Measurements from ENCODE around the gene MYOM3. TPM values are rescaled to one million over a fixed set of nuclear protein-coding genes. Genes with fewer than 3 reads are reported as not detected.

The MYOM3 gene
- total RNA-seq, 1 experiment from 2014 or later = 0.04 TPM

DNA sequence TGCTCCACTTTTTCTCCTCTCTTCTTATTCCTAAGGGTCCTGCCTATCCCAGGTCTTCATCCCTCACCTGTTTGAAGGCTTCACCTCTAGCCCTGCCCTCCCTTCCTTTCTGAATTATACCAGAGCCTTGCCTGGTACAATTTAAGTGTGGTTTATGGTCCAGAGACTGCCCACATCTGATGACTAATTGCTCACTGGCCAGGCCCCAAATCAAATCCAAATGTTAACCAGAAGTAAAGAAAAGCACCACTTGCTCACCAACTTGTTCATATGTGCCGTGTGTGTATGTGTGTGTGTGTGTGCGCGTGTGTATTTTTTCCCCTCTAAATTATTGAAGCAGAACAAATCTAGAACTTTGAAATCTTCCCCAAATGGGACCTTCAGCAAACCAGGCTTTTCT is 26.4 kb downstream of the MYOM3 start:
- H2AFZ ChIP-seq (ENCODE audit: low read length) = no peak overlapping the region
- no peak overlapping the region for H3K9ac ChIP-seq (ENCODE audit: low read length)
- H3F3A ChIP-seq (ENCODE audit: low read length, unreplicated experiment) = no peaks in the 10 kb centered on the region
- no peaks in the 10 kb centered on the region for H3K27me3 ChIP-seq (ENCODE audit: low read length)
- CTCF ChIA-PET = no interaction called here
- intact Hi-C loops (cut with micrococcal nuclease) = no loop called here
- no peak overlapping the region for H3K27ac ChIP-seq (ENCODE audit: low read length)
- no peaks in the 10 kb centered on the region for H3K79me2 ChIP-seq (ENCODE audit: low read length)
- POLR2A ChIA-PET (ENCODE audit: unreplicated experiment) = no interaction called here
- H3K4me1 ChIP-seq (ENCODE audit: insufficient read depth, low read length) = no peaks in the 10 kb centered on the region
- no peak overlapping the region for H3K4me3 ChIP-seq (ENCODE audit: low read length)
- no TSS peak for BruUV-seq (replicated peaks)
- no peaks in the 10 kb centered on the region for H3K9me3 ChIP-seq (ENCODE audit: low read length)
- DNase-seq (peak; percentile 51), ATAC-seq (peak; percentile 73)
- no peak for TF ChIP-seq EZH2 (IDR thresholded peaks at IDR 0.05; ENCODE audit: low read length, unreplicated experiment)
- H3K36me3 ChIP-seq (ENCODE audit: low read depth, low read length) = no peaks in the 10 kb centered on the region
- H3K9me2 ChIP-seq (replicated peaks; ENCODE audit: low read length) = no peaks in the 10 kb centered on the region
- no peak overlapping the region for H3K4me2 ChIP-seq (ENCODE audit: low read length)
- no peaks in the 10 kb centered on the region for H4K20me1 ChIP-seq (ENCODE audit: low read length)

DNA sequence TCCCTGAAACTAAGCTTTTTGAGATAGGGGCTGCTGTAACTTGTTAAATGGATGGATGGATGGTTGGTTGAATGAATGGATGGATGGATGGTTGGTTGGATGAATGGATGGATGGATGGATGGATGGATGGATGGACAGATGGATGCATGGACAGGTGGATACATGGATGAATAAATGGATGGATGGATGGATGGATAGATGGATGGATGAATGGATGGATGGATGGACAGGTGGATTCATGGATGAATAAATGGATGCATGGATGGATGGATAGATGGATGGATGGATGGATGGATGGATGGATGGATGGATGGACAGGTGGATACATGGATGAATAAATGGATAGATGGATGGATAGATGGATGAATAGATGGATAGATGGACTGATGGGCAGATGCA is 26.9 kb downstream of the MYOM3 start:
- no peaks in the 10 kb centered on the region for H3F3A ChIP-seq (ENCODE audit: low read length, unreplicated experiment)
- no peaks in the 10 kb centered on the region for H3K27me3 ChIP-seq (ENCODE audit: low read length)
- no peak for DNase-seq
- TF ChIP-seq EZH2 (IDR thresholded peaks at IDR 0.05; ENCODE audit: low read length, unreplicated experiment) (no peak), EZH2phosphoT487 (IDR thresholded peaks at IDR 0.05; ENCODE audit: borderline replicate concordance, low read length) (no peak)
- TF ChIP-seq, protein P1, sequence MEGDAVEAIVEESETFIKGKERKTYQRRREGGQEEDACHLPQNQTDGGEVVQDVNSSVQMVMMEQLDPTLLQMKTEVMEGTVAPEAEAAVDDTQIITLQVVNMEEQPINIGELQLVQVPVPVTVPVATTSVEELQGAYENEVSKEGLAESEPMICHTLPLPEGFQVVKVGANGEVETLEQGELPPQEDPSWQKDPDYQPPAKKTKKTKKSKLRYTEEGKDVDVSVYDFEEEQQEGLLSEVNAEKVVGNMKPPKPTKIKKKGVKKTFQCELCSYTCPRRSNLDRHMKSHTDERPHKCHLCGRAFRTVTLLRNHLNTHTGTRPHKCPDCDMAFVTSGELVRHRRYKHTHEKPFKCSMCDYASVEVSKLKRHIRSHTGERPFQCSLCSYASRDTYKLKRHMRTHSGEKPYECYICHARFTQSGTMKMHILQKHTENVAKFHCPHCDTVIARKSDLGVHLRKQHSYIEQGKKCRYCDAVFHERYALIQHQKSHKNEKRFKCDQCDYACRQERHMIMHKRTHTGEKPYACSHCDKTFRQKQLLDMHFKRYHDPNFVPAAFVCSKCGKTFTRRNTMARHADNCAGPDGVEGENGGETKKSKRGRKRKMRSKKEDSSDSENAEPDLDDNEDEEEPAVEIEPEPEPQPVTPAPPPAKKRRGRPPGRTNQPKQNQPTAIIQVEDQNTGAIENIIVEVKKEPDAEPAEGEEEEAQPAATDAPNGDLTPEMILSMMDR (conservative IDR thresholded peaks at IDR 0.05; ENCODE audit: low read depth, low read length) = no peak
- intact Hi-C loops (cut with micrococcal nuclease) = no loop called here
- H3K4me3 ChIP-seq (ENCODE audit: low read length) = no peak overlapping the region
- no peaks in the 10 kb centered on the region for H3K4me1 ChIP-seq (ENCODE audit: insufficient read depth, low read length)
- H3K9ac ChIP-seq (ENCODE audit: low read length) = no peak overlapping the region
- H2AFZ ChIP-seq (ENCODE audit: low read length) = no peak overlapping the region
- no peak for ATAC-seq
- H3K9me3 ChIP-seq (ENCODE audit: low read length) = no peaks in the 10 kb centered on the region
- POLR2A ChIA-PET (ENCODE audit: unreplicated experiment) = no interaction called here
- no peaks in the 10 kb centered on the region for H3K79me2 ChIP-seq (ENCODE audit: low read length)
- BruUV-seq (replicated peaks) = no TSS peak
- no peaks in the 10 kb centered on the region for H4K20me1 ChIP-seq (ENCODE audit: low read length)
- CTCF ChIA-PET = no interaction called here
- H3K36me3 ChIP-seq (ENCODE audit: low read depth, low read length) = no peaks in the 10 kb centered on the region
- no peak overlapping the region for H3K4me2 ChIP-seq (ENCODE audit: low read length)
- H3K9me2 ChIP-seq (replicated peaks; ENCODE audit: low read length) = no peaks in the 10 kb centered on the region
- no peak overlapping the region for H3K27ac ChIP-seq (ENCODE audit: low read length)

DNA sequence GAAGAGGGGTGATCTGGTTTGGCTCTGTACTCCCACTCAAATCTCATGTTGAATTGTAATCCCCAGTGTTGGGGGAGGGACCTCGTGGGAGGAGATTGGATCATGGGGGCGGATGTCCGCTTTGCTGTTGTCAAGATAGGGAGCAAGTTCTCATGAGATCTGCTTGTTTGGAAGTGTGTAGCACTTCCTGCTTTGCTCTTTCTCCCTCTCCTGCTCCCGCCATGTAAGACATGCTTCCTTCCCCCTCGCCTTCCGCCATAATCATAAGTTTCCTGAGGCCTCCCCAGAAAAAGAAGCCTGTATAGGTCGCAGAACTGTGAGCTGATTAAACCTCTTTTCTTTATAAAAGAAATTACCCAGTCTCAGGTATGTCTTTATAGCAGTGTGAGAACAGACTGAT is 27.9 kb downstream of the MYOM3 start:
- Histone ChIP-seq H3K79me2 (ENCODE audit: low read length) (no peaks in the 10 kb centered on the region), H3K36me3 (ENCODE audit: low read depth, low read length) (no peaks in the 10 kb centered on the region), H3K4me1 (ENCODE audit: insufficient read depth, low read length) (no peaks in the 10 kb centered on the region), H3K9me2 (replicated peaks; ENCODE audit: low read length) (no peaks in the 10 kb centered on the region), H3K9ac (ENCODE audit: low read length) (no peak overlapping the region), H2AFZ (ENCODE audit: low read length) (no peak overlapping the region), H3K9me3 (ENCODE audit: low read length) (no peaks in the 10 kb centered on the region), H4K20me1 (ENCODE audit: low read length) (no peaks in the 10 kb centered on the region), H3F3A (ENCODE audit: low read length, unreplicated experiment) (no peaks in the 10 kb centered on the region), H3K27me3 (ENCODE audit: low read length) (no peaks in the 10 kb centered on the region), H3K27ac (ENCODE audit: low read length) (no peak overlapping the region), H3K4me3 (ENCODE audit: low read length) (no peak overlapping the region), H3K4me2 (ENCODE audit: low read length) (no peak overlapping the region)
- POLR2A ChIA-PET (ENCODE audit: unreplicated experiment) = no interaction called here
- intact Hi-C loops (cut with micrococcal nuclease) = no loop called here
- DNase-seq (no peak), ATAC-seq (no peak)
- TF ChIP-seq, protein P1 (conservative IDR thresholded peaks at IDR 0.05; ENCODE audit: low read depth, low read length) = no peak
- TF ChIP-seq EZH2 (IDR thresholded peaks at IDR 0.05; ENCODE audit: low read length, unreplicated experiment) (no peak), EZH2phosphoT487 (IDR thresholded peaks at IDR 0.05; ENCODE audit: borderline replicate concordance, low read length) (no peak)
- CTCF ChIA-PET = no interaction called here
- no TSS peak for BruUV-seq (replicated peaks)

Measured in PC-3 (cell line).